GM23338 (cell line): Measurements from ENCODE around the gene UBA1.

Experiments
- CREB1 ChIP-seq: fragments of 250-450 bp; sonication (Bioruptor Pico); IDR thresholded peaks from 2 replicates; pipeline ENCODE4 v1.5.0; 2020; ENCODE audit warnings: low read depth, mild to moderate bottlenecking, moderate library complexity
- EZH2 ChIP-seq: fragments of 200-600 bp; sonication (generic); IDR thresholded peaks from one replicate; pipeline ENCODE4 v1.8.0; 2017; ENCODE audit warnings: antibody characterized with exemption, mild to moderate bottlenecking, low read depth; ENCODE audit not compliant: unreplicated experiment
- EZH2phosphoT487 ChIP-seq: fragments of 200-600 bp; sonication (generic); IDR thresholded peaks from one replicate; pipeline ENCODE4 v1.8.1; 2018; ENCODE audit warnings: antibody characterized with exemption; ENCODE audit not compliant: unreplicated experiment
- JUNB ChIP-seq: IDR thresholded peaks from one replicate; pipeline ENCODE4 v1.6.1; 2016; ENCODE audit warnings: antibody characterized with exemption; ENCODE audit not compliant: unreplicated experiment
- NANOG ChIP-seq: IDR thresholded peaks from 2 replicates; pipeline ENCODE4 v1.6.1; 2016; ENCODE audit warnings: antibody characterized with exemption, borderline replicate concordance
- POLR2AphosphoS5 ChIP-seq: IDR thresholded peaks from 2 replicates; pipeline ENCODE4 v1.6.1; 2016; ENCODE audit warnings: antibody characterized with exemption, low read depth
- REST ChIP-seq: IDR thresholded peaks from one replicate; pipeline ENCODE4 v1.6.1; 2018; ENCODE audit warnings: antibody characterized with exemption; ENCODE audit not compliant: unreplicated experiment
- STAT1 ChIP-seq: IDR thresholded peaks from one replicate; pipeline ENCODE4 v1.6.1; 2016; ENCODE audit warnings: antibody characterized with exemption; ENCODE audit not compliant: unreplicated experiment
- ZNF114 ChIP-seq: fragments of 250-450 bp; sonication (Bioruptor Pico); IDR thresholded peaks from 2 replicates; pipeline ENCODE4 v1.5.0; 2020; ENCODE audit warnings: mild to moderate bottlenecking, moderate library complexity
- ZNF331 ChIP-seq: fragments of 250-450 bp; sonication (Bioruptor Pico); IDR thresholded peaks from 2 replicates; pipeline ENCODE4 v1.5.0; 2020; ENCODE audit warnings: low read depth, mild to moderate bottlenecking, moderate library complexity
- TF ChIP-seq, protein P1 (sequence below), 2 experiments: fragments of 200-600 bp in 1 of 2; sonication (generic) in 1 of 2; conservative IDR thresholded peaks; 2 replicates each; pipeline versions ENCODE4 v1.5.1 to v1.6.1; 2016 to 2017; ENCODE audit warnings: antibody characterized with exemption in 2 of 2, low read depth in 2 of 2, mild to moderate bottlenecking in 2 of 2, moderate library complexity in 1 of 2

- TF ChIP-seq, protein P1, sequence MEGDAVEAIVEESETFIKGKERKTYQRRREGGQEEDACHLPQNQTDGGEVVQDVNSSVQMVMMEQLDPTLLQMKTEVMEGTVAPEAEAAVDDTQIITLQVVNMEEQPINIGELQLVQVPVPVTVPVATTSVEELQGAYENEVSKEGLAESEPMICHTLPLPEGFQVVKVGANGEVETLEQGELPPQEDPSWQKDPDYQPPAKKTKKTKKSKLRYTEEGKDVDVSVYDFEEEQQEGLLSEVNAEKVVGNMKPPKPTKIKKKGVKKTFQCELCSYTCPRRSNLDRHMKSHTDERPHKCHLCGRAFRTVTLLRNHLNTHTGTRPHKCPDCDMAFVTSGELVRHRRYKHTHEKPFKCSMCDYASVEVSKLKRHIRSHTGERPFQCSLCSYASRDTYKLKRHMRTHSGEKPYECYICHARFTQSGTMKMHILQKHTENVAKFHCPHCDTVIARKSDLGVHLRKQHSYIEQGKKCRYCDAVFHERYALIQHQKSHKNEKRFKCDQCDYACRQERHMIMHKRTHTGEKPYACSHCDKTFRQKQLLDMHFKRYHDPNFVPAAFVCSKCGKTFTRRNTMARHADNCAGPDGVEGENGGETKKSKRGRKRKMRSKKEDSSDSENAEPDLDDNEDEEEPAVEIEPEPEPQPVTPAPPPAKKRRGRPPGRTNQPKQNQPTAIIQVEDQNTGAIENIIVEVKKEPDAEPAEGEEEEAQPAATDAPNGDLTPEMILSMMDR (conservative IDR thresholded peaks at IDR 0.05; ENCODE audit: low read depth in 2 of 2), result no peak
- TF ChIP-seq EZH2phosphoT487 (no peak), ZNF114 (no peak), POLR2AphosphoS5 (no peak), NANOG (no peak), EZH2 (no peak), REST (no peak), CREB1 (no peak), STAT1 (no peak), ZNF331 (CRISPR knock-in tag) (no peak), JUNB (no peak)
Observed at GRCh38 chrX:47248576-47248975, 54.9 kb downstream of the UBA1 start.
